GM12864 (cell line): ENCODE results near the gene PRDM8.
"Not testable (repeated sequence)": the region's sequence is repeated elsewhere in the genome, so short reads cannot be mapped to it uniquely, and the experiment has no call there.

Experiments
- DNase-seq: peaks from one replicate; pipeline ENCODE4 v3.0.0-alpha.2; 2011; ENCODE audit warnings: low read depth
- H3K4me3 ChIP-seq: 2 replicates; pipeline ENCODE4 v1.5.1; 2011; ENCODE audit warnings: mild to moderate bottlenecking, low read depth, low read length, control low read depth
- CTCF ChIP-seq: IDR thresholded peaks from 2 replicates; pipeline ENCODE4 v1.5.1; 2011; ENCODE audit warnings: low read depth, mild to moderate bottlenecking, moderate library complexity, low read length, control low read depth, inconsistent platforms; ENCODE audit errors: missing control alignments

Gene PRDM8

GRCh38 chr4:80237992-80238391, 40.7 kb downstream of the PRDM8 start:
- TF ChIP-seq CTCF = no peak
- H3K4me3 ChIP-seq = no peak overlapping the region
- no peak for DNase-seq

GRCh38 chr4:80239480-80240150, 42.3 kb downstream of the PRDM8 start:
- DNase-seq = no peak
- TF ChIP-seq CTCF = no peak

GRCh38 chr4:80240976-80241375, 43.7 kb downstream of the PRDM8 start:
- no peak overlapping the region for H3K4me3 ChIP-seq
- no peak for TF ChIP-seq CTCF
- no peak for DNase-seq

More at GRCh38 chr4:80239480-80240150, 42.3 kb downstream of the PRDM8 start:
- H3K4me3 ChIP-seq = no peak overlapping the region

GRCh38 chr4:80243274-80244018, 46.1 kb downstream of the PRDM8 start:
- DNase-seq = no peak
- no peak for TF ChIP-seq CTCF
- no peak overlapping the region for H3K4me3 ChIP-seq

GRCh38 chr4:80247484-80247883, 50.2 kb downstream of the PRDM8 start:
- not testable (repeated sequence) for DNase-seq, H3K4me3 ChIP-seq

- no peak overlapping the region for H3K4me3 ChIP-seq
- no peak for TF ChIP-seq CTCF
- DNase-seq = no peak
These were observed 51.8 kb downstream of the PRDM8 start for GRCh38 chr4:80249144-80249543.

GRCh38 chr4:80252427-80252826, 55.1 kb downstream of the PRDM8 start:
- no peak for DNase-seq
- H3K4me3 ChIP-seq = no peak overlapping the region
- no peak for TF ChIP-seq CTCF
